NCI-H510A treated with DMSO at 0.1 percent for 48 hours (cell line): ENCODE data around the gene OR6B1.
"Not testable (repeated sequence)": the region's sequence is repeated elsewhere in the genome, so short reads cannot be mapped to it uniquely, and the experiment has no call there.

ENCODE experiments used
- DNase-seq: peaks from one replicate; lab custom pipeline; 2025; lab: John Stamatoyannopoulos, UW

OR6B1 gene

GRCh38 chr7:144038887-144039286 lies 38.8 kb downstream of the OR6B1 start:
- no peak for DNase-seq

- no peak for DNase-seq
These were observed 48.5 kb downstream of the OR6B1 start, which contains the start of gene OR2A5 for GRCh38 chr7:144048648-144049047. OR2A5 (plus strand) TSS chr7:144048948; CDS start chr7:144050402, 1,454 bp downstream.

- no peak for DNase-seq
These were observed 49.4 kb downstream of the OR6B1 start for GRCh38 chr7:144049491-144049890.

GRCh38 chr7:144050093-144050492 lies 50.0 kb downstream of the OR6B1 start:
- DNase-seq: no peak

- DNase-seq: not testable (repeated sequence)
These were observed 50.8 kb downstream of the OR6B1 start for GRCh38 chr7:144050884-144051283.

- DNase-seq: no peak
These were observed 57.8 kb downstream of the OR6B1 start for GRCh38 chr7:144057954-144058353.
